Liver (tissue), 9 donors: ENCODE results near the gene ITGA2. TPM values are rescaled to one million over a fixed set of nuclear protein-coding genes. Genes with fewer than 3 reads are reported as not detected.

Experiments used
- DNase-seq: peaks from one replicate; pipeline ENCODE4 v3.0.0-alpha.2; 2017; ENCODE audit warnings: low spot score
- H3K27ac ChIP-seq, 2 donors: one replicate each; pipeline ENCODE4 v1.7.0; 2013; ENCODE audit warnings: inconsistent platforms in 2 of 2, low read length in 2 of 2, control low read depth in 1 of 2, low read depth in 1 of 2, mild to moderate bottlenecking in 1 of 2
- H3K27me3 ChIP-seq, 4 donors: one replicate each; pipeline versions ENCODE4 v1.6.1 to v1.7.0; 2013; ENCODE audit warnings: low read length in 3 of 4, inconsistent platforms in 1 of 4, mild to moderate bottlenecking in 1 of 4, moderate library complexity in 1 of 4; ENCODE audit not compliant: control insufficient read depth in 4 of 4, insufficient read depth in 4 of 4
- H3K36me3 ChIP-seq, 4 donors: one replicate each; pipeline versions ENCODE4 v1.6.1 to v1.7.0; 2013; ENCODE audit warnings: low read length in 3 of 4, mild to moderate bottlenecking in 3 of 4, low read depth in 1 of 4, moderate library complexity in 1 of 4; ENCODE audit not compliant: control insufficient read depth in 4 of 4, insufficient read depth in 3 of 4
- H3K4me1 ChIP-seq, 4 donors: one replicate each; pipeline versions ENCODE4 v1.6.1 to v1.7.0; 2013; ENCODE audit warnings: low read length in 3 of 4, mild to moderate bottlenecking in 3 of 4, moderate library complexity in 1 of 4; ENCODE audit not compliant: control insufficient read depth in 4 of 4, insufficient read depth in 4 of 4
- H3K4me3 ChIP-seq, 3 donors: one replicate each; pipeline versions ENCODE4 v1.6.1 to v1.7.0; 2013; ENCODE audit warnings: low read length in 3 of 3, control low read depth in 1 of 3, low read depth in 1 of 3, mild to moderate bottlenecking in 1 of 3
- H3K9ac ChIP-seq, 2 donors: one replicate each; pipeline ENCODE4 v1.7.0; 2013; ENCODE audit warnings: low read length in 2 of 2, mild to moderate bottlenecking in 2 of 2, moderate library complexity in 2 of 2, control low read depth in 1 of 2, low read depth in 1 of 2
- H3K9me3 ChIP-seq, 4 donors: one replicate each; pipeline versions ENCODE4 v1.6.1 to v1.7.0; 2013; ENCODE audit warnings: low read length in 3 of 4; ENCODE audit not compliant: control insufficient read depth in 4 of 4
- ATF3 ChIP-seq: IDR thresholded peaks from 2 replicates; pipeline ENCODE4 v1.6.1; 2016; ENCODE audit warnings: antibody characterized with exemption
- EGR1 ChIP-seq, 2 donors: IDR thresholded peaks; 2 replicates each; pipeline ENCODE4 v1.6.1; 2016 to 2018; ENCODE audit warnings: antibody characterized with exemption in 2 of 2, low read depth in 2 of 2
- FOXA1 ChIP-seq: IDR thresholded peaks from 2 replicates; pipeline ENCODE4 v1.6.1; 2016; ENCODE audit warnings: antibody characterized with exemption
- FOXA2 ChIP-seq: IDR thresholded peaks from 2 replicates; pipeline ENCODE4 v1.6.1; 2016; ENCODE audit warnings: antibody characterized with exemption
- GABPA ChIP-seq, 2 donors: IDR thresholded peaks in 1 of 2; conservative IDR thresholded peaks in 1 of 2; 2 replicates each; pipeline ENCODE4 v1.6.1; 2016; ENCODE audit warnings: antibody characterized with exemption in 2 of 2, mild to moderate bottlenecking in 1 of 2, moderate library complexity in 1 of 2
- HNF4A ChIP-seq, 2 donors: conservative IDR thresholded peaks; 2 replicates each; pipeline ENCODE4 v1.6.1; 2016; ENCODE audit warnings: antibody characterized with exemption in 2 of 2, mild to moderate bottlenecking in 2 of 2
- HNF4G ChIP-seq: IDR thresholded peaks from 2 replicates; pipeline ENCODE4 v1.6.1; 2016; ENCODE audit warnings: antibody characterized with exemption
- JUND ChIP-seq, 2 donors: IDR thresholded peaks; 2 replicates each; pipeline ENCODE4 v1.6.1; 2016; ENCODE audit warnings: antibody characterized with exemption in 2 of 2
- NR2F2 ChIP-seq: IDR thresholded peaks from 2 replicates; pipeline ENCODE4 v1.6.1; 2016; ENCODE audit warnings: antibody characterized with exemption
- RAD21 ChIP-seq, 2 donors: IDR thresholded peaks; 2 replicates each; pipeline ENCODE4 v1.6.1; 2016; ENCODE audit warnings: antibody characterized with exemption in 2 of 2, mild to moderate bottlenecking in 2 of 2
- REST ChIP-seq: IDR thresholded peaks from 2 replicates; pipeline ENCODE4 v1.6.1; 2016; ENCODE audit warnings: antibody characterized with exemption, mild to moderate bottlenecking
- RXRA ChIP-seq, 2 donors: IDR thresholded peaks; 2 replicates each; pipeline ENCODE4 v1.6.1; 2017 to 2018; ENCODE audit warnings: antibody characterized with exemption in 2 of 2, mild to moderate bottlenecking in 1 of 2
- SP1 ChIP-seq: IDR thresholded peaks from 2 replicates; pipeline ENCODE4 v1.6.1; 2018; ENCODE audit warnings: antibody characterized with exemption, mild to moderate bottlenecking
- ZBTB33 ChIP-seq: IDR thresholded peaks from 2 replicates; pipeline ENCODE4 v1.6.1; 2016; ENCODE audit warnings: antibody characterized with exemption
- whole genome bisulfite sequencing: extraction: QIAGEN DNeasy Blood & Tissue Kit; methylation state at CpG from one replicate; pipeline ENCODE4 v1.1.7; 2013; 5-methylcytosine and 5-hydroxymethylcytosine counted together
- polyA plus RNA-seq, 2 donors: library from polyadenylated mRNA; stranded (reverse) in 1 of 2; unstranded in 1 of 2; fragments of 200-250 nt in 1 of 2; fragments of >200 nt in 1 of 2; fragmentation: Nextera tagmentation in 1 of 2; extraction: Ambion mirVana in 1 of 2; gene quantifications; one replicate each; pipeline versions ENCODE4 v1.2.1 to v1.2.3, GENCODE V29; 2013 to 2015
- total RNA-seq, 2 donors: library from RNA; depleted of rRNA; stranded (reverse); fragments of >200 nt; gene quantifications; one replicate each; pipeline ENCODE4 v1.2.3, GENCODE V29; 2014
- TF ChIP-seq, protein P1 (sequence below): IDR thresholded peaks from 2 replicates; pipeline ENCODE4 v1.6.1; 2016; ENCODE audit warnings: antibody characterized with exemption
- donor health status: healthy.
- donor health status: healthy.
- donor health status: healthy.
- donor health status: healthy.
- donor health status: healthy.

The ITGA2 gene
- total and polyA plus RNA-seq, 4 donors = 0.12 to 0.61 (median 0.33) TPM

DNA sequence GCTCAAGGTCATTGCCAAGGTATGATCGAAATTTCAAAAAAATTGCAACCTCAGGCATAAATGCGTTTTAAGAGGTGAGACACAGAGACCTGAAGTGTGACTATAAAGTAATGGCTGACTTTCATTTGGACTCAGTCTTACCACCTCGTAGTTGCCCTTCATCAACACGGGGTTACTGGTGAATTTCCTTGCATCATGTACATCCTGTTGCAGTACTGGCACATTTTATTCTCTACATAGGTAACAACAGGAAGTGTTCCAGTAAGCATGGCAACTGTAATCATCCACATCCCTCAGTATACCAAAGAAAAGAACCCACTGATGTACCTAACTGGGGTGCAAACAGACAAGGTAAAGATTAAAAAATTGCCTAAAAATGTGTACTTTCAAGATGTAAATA, 91.1 kb downstream of the ITGA2 start:
- Histone ChIP-seq H3K9ac (no peak overlapping the region), H3K4me1 (no peaks in the 10 kb centered on the region), H3K36me3 (no peaks in the 10 kb centered on the region), H3K9me3 (no peaks in the 10 kb centered on the region), H3K4me3 (no peak overlapping the region), H3K27ac (no peak overlapping the region), H3K27me3 (no peaks in the 10 kb centered on the region)
- 85% methylated on average over 4 of the region's 4 CpGs for WGBS
- TF ChIP-seq FOXA2 (no peak), RXRA (IDR thresholded peaks at IDR 0.05) (no peak), GABPA (IDR thresholded peaks at IDR 0.05 in 1 of 2, conservative IDR thresholded peaks at IDR 0.05 in 1 of 2) (no peak), RAD21 (IDR thresholded peaks at IDR 0.05) (no peak), SP1 (no peak), HNF4G (no peak), FOXA1 (no peak)
- TF ChIP-seq, protein P1, sequence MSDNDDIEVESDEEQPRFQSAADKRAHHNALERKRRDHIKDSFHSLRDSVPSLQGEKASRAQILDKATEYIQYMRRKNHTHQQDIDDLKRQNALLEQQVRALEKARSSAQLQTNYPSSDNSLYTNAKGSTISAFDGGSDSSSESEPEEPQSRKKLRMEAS = no peak
- DNase-seq = no peak

- Histone ChIP-seq H3K36me3 (no peaks in the 10 kb centered on the region), H3K4me1 (no peaks in the 10 kb centered on the region), H3K4me3 (no peak overlapping the region), H3K9me3 (no peaks in the 10 kb centered on the region), H3K27me3 (no peaks in the 10 kb centered on the region), H3K27ac (no peak overlapping the region), H3K9ac (no peak overlapping the region)
- TF ChIP-seq, protein P1 = no peak
- DNase-seq = no peak
Measured at GRCh38 chr5:53083927-53084326, 94.8 kb downstream of the ITGA2 start.

GRCh38 chr5:53084546-53085255, 95.5 kb downstream of the ITGA2 start:
- no peak for DNase-seq
- H3K9ac ChIP-seq = no peak overlapping the region
- no peaks in the 10 kb centered on the region for H3K9me3 ChIP-seq
- WGBS = 91% methylated on average over 4 of the region's 4 CpGs
- TF ChIP-seq SP1 = no peak
- no peak for TF ChIP-seq NR2F2
- no peak for TF ChIP-seq FOXA2
- TF ChIP-seq ATF3 = no peak
- no peak for TF ChIP-seq GABPA (IDR thresholded peaks at IDR 0.05 in 1 of 2, conservative IDR thresholded peaks at IDR 0.05 in 1 of 2)
- H3K4me3 ChIP-seq = no peak overlapping the region
- no peaks in the 10 kb centered on the region for H3K4me1 ChIP-seq
- H3K27me3 ChIP-seq = no peaks in the 10 kb centered on the region
- no peaks in the 10 kb centered on the region for H3K36me3 ChIP-seq
- no peak overlapping the region for H3K27ac ChIP-seq

- H3K9me3 ChIP-seq = no peaks in the 10 kb centered on the region
- 93% methylated on average over 1 of the region's 1 CpG for WGBS
- H3K4me1 ChIP-seq = no peaks in the 10 kb centered on the region
- H3K27me3 ChIP-seq = no peaks in the 10 kb centered on the region
- no peak overlapping the region for H3K4me3 ChIP-seq
- no peaks in the 10 kb centered on the region for H3K36me3 ChIP-seq
- H3K27ac ChIP-seq = no peak overlapping the region
- DNase-seq = no peak
- no peak overlapping the region for H3K9ac ChIP-seq
- TF ChIP-seq HNF4G (no peak), FOXA1 (no peak), REST (no peak), HNF4A (conservative IDR thresholded peaks at IDR 0.05) (no peak), ZBTB33 (no peak), SP1 (no peak), EGR1 (IDR thresholded peaks at IDR 0.05; ENCODE audit: low read depth in 2 of 2) (no peak), JUND (IDR thresholded peaks at IDR 0.05) (no peak)
Measured at GRCh38 chr5:53087171-53087570, 98.0 kb downstream of the ITGA2 start.
